Measurements from ENCODE around the gene PTPRD.

Gene PTPRD

DNA sequence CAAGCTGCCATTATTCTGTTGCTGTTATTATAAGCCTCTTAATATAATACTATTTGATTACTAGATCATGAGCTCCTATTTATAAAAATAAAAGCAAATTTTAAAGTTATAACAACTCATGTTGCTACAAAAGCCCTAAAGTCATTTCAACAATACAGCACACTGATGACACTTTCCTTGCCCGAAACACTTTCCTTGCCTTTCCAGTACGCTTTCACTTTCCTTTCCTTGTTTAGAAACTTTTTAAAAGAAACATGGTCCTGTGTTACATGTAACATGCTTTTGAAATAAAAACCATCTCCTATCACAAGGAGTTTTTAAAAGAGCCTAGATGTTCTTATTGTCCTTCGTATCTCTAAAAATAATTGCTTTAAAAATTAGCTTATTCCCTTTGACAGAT is 688.4 kb downstream of the PTPRD start:
- ChIA-PET POLR2A (no interaction called here), CTCF (no interaction called here)
- Histone ChIP-seq H3K9me3 (ENCODE audit: control insufficient read depth, insufficient read depth, low read depth, low read length) (no peaks in the 10 kb centered on the region), H3K4me3 (ENCODE audit: low read depth, low read length) (no peak overlapping the region), H3K27ac (ENCODE audit: extremely low read depth, low read depth, low read length) (no peak overlapping the region), H3K4me1 (ENCODE audit: control insufficient read depth, insufficient read depth, low read length) (no peaks in the 10 kb centered on the region), H3K36me3 (ENCODE audit: control insufficient read depth in 2 of 2, insufficient read depth in 1 of 2, low read length in 2 of 2) (no peaks in the 10 kb centered on the region)
- no peak for TF ChIP-seq SCRT2 (tag by site-specific recombination; IDR thresholded peaks at IDR 0.05)
- no peak for TF ChIP-seq ZFP37 (tag by site-specific recombination; IDR thresholded peaks at IDR 0.05)
- TF ChIP-seq ZNF2 (tag by site-specific recombination; IDR thresholded peaks at IDR 0.05) = no peak
- TF ChIP-seq ZNF184 (tag by site-specific recombination; IDR thresholded peaks at IDR 0.05) = no peak
- TF ChIP-seq ZNF510 (tag by site-specific recombination; IDR thresholded peaks at IDR 0.05; ENCODE audit: insufficient replicate concordance) = no peak
- TF ChIP-seq ZNF23 (tag by site-specific recombination; IDR thresholded peaks at IDR 0.05; ENCODE audit: borderline replicate concordance) = no peak

DNA sequence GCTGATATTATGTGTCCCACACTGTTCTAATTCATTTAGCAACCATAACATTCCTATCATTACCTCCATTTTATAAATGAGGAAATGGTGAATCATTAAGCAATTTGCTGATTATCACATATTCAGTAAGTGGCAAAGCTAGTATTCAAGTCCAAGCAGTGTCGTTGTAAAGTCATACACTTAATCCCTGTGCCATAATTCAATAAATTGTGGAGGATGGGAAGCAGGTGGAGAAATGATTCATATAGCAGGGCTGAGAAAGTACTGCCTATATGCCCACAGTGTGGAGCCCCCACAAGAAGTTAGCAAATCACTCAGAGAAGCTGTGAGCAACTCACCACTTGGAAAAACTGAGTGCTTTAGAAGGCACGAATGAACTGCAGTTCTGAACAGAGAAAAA is 691.0 kb downstream of the PTPRD start:
- H3K9me3 ChIP-seq (ENCODE audit: control insufficient read depth, insufficient read depth, low read depth, low read length) = no peaks in the 10 kb centered on the region
- CTCF ChIA-PET = interaction anchor here (0.6 kb wide), 2 partner anchors 56 to 1104 kb away, joined by 3 read pairs; no protein-coding TSS in a partner anchor
- no peak overlapping the region for H3K4me3 ChIP-seq (ENCODE audit: low read depth, low read length)
- no peaks in the 10 kb centered on the region for H3K4me1 ChIP-seq (ENCODE audit: control insufficient read depth, insufficient read depth, low read length)
- POLR2A ChIA-PET = no interaction called here
- H3K27ac ChIP-seq (ENCODE audit: extremely low read depth, low read depth, low read length) = no peak overlapping the region
- TF ChIP-seq ZNF114 (tag by site-specific recombination; IDR thresholded peaks at IDR 0.05) (no peak), ZNF169 (tag by site-specific recombination; IDR thresholded peaks at IDR 0.05) (no peak), ZNF600 (tag by site-specific recombination; IDR thresholded peaks at IDR 0.05) (no peak), HOXD13 (CRISPR knock-in tag; IDR thresholded peaks at IDR 0.05; ENCODE audit: borderline replicate concordance) (no peak), ZNF596 (tag by site-specific recombination; IDR thresholded peaks at IDR 0.05) (no peak), ZNF391 (tag by site-specific recombination; IDR thresholded peaks at IDR 0.05; ENCODE audit: borderline replicate concordance, low read depth) (no peak), SCRT1 (tag by site-specific recombination; IDR thresholded peaks at IDR 0.05; ENCODE audit: borderline replicate concordance) (no peak), ZNF311 (tag by site-specific recombination; IDR thresholded peaks at IDR 0.05; ENCODE audit: borderline replicate concordance) (no peak), ZNF174 (tag by site-specific recombination; IDR thresholded peaks at IDR 0.05) (no peak), ZNF843 (tag by site-specific recombination; IDR thresholded peaks at IDR 0.05) (no peak), ZNF585B (tag by site-specific recombination; IDR thresholded peaks at IDR 0.05) (no peak), ZNF610 (tag by site-specific recombination; IDR thresholded peaks at IDR 0.05; ENCODE audit: borderline replicate concordance) (no peak), ZBTB20 (tag by site-specific recombination; IDR thresholded peaks at IDR 0.05) (no peak)
- TF ChIP-seq, protein P1, sequence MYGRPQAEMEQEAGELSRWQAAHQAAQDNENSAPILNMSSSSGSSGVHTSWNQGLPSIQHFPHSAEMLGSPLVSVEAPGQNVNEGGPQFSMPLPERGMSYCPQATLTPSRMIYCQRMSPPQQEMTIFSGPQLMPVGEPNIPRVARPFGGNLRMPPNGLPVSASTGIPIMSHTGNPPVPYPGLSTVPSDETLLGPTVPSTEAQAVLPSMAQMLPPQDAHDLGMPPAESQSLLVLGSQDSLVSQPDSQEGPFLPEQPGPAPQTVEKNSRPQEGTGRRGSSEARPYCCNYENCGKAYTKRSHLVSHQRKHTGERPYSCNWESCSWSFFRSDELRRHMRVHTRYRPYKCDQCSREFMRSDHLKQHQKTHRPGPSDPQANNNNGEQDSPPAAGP (tag by site-specific recombination; IDR thresholded peaks at IDR 0.05) = no peak
- TF ChIP-seq, protein P2, sequence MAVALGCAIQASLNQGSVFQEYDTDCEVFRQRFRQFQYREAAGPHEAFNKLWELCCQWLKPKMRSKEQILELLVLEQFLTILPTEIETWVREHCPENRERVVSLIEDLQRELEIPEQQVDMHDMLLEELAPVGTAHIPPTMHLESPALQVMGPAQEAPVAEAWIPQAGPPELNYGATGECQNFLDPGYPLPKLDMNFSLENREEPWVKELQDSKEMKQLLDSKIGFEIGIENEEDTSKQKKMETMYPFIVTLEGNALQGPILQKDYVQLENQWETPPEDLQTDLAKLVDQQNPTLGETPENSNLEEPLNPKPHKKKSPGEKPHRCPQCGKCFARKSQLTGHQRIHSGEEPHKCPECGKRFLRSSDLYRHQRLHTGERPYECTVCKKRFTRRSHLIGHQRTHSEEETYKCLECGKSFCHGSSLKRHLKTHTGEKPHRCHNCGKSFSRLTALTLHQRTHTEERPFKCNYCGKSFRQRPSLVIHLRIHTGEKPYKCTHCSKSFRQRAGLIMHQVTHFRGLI (tag by site-specific recombination; IDR thresholded peaks at IDR 0.05) = no peak
- TF ChIP-seq, protein P3, sequence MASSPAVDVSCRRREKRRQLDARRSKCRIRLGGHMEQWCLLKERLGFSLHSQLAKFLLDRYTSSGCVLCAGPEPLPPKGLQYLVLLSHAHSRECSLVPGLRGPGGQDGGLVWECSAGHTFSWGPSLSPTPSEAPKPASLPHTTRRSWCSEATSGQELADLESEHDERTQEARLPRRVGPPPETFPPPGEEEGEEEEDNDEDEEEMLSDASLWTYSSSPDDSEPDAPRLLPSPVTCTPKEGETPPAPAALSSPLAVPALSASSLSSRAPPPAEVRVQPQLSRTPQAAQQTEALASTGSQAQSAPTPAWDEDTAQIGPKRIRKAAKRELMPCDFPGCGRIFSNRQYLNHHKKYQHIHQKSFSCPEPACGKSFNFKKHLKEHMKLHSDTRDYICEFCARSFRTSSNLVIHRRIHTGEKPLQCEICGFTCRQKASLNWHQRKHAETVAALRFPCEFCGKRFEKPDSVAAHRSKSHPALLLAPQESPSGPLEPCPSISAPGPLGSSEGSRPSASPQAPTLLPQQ (tag by site-specific recombination; IDR thresholded peaks at IDR 0.05) = no peak
- TF ChIP-seq, protein P4, sequence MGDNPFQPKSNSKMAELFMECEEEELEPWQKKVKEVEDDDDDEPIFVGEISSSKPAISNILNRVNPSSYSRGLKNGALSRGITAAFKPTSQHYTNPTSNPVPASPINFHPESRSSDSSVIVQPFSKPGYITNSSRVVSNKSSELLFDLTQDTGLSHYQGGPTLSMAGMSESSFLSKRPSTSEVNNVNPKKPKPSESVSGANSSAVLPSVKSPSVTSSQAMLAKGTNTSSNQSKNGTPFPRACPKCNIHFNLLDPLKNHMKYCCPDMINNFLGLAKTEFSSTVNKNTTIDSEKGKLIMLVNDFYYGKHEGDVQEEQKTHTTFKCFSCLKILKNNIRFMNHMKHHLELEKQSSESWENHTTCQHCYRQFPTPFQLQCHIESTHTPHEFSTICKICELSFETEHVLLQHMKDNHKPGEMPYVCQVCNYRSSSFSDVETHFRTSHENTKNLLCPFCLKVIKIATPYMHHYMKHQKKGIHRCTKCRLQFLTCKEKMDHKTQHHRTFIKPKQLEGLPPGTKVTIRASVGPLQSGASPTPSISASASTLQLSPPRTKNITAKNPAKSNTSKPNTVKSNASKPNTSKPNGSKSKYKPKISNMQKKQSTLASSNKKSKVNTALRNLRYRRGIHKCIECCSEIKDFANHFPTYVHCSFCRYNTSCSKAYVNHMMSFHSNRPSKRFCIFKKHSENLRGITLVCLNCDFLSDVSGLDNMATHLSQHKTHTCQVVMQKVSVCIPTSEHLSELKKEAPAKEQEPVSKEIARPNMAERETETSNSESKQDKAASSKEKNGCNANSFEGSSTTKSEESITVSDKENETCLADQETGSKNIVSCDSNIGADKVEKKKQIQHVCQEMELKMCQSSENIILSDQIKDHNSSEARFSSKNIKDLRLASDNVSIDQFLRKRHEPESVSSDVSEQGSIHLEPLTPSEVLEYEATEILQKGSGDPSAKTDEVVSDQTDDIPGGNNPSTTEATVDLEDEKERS (tag by site-specific recombination; IDR thresholded peaks at IDR 0.05) = no peak
- no peaks in the 10 kb centered on the region for H3K36me3 ChIP-seq (ENCODE audit: control insufficient read depth in 2 of 2, insufficient read depth in 1 of 2, low read length in 2 of 2)
